Activated naive CD4-positive, alpha-beta T cell treated with anti-CD3 and anti-CD28 coated beads for 36 hours (primary cell): Measurements from ENCODE around the gene IFRD1. TPM values are rescaled to one million over a fixed set of nuclear protein-coding genes. Genes with fewer than 3 reads are reported as not detected.
A peak's percentile ranks its signal among the peaks of the same experiment; 100 is the strongest.
"Not testable (repeated sequence)": the region's sequence is repeated elsewhere in the genome, so short reads cannot be mapped to it uniquely, and the experiment has no call there.

Experiments
- CTCF ChIA-PET: fragments of 350-600 bp; sonication (Branson Sonifier 250); formaldehyde crosslinking; loops from one replicate; lab custom pipeline; 2021; ENCODE audit warnings: antibody characterized with exemption; lab: Charles Lee
- DNase-seq: peaks from one replicate; pipeline ENCODE4 v3.0.0-alpha.2; 2020
- H3K27ac Mint-ChIP-seq: one replicate; pipeline ENCODE4 v1.8.0; 2021; ENCODE audit warnings: mild to moderate bottlenecking, mixed read lengths
- H3K27me3 Mint-ChIP-seq: one replicate; pipeline ENCODE4 v1.8.0; 2021; ENCODE audit warnings: low read depth, mixed read lengths
- H3K36me3 Mint-ChIP-seq: one replicate; pipeline ENCODE4 v1.8.0; 2021; ENCODE audit warnings: low read depth, mixed read lengths
- H3K4me1 Mint-ChIP-seq: one replicate; pipeline ENCODE4 v1.8.0; 2021; ENCODE audit warnings: low read depth, mixed read lengths
- H3K4me3 Mint-ChIP-seq: one replicate; pipeline ENCODE4 v1.8.0; 2021; ENCODE audit warnings: mild to moderate bottlenecking, moderate library complexity, mixed read lengths
- H3K9me3 Mint-ChIP-seq: one replicate; pipeline ENCODE4 v1.8.0; 2021; ENCODE audit warnings: mixed read lengths
- intact Hi-C: fragments of 100-400 bp; cut with micrococcal nuclease; formaldehyde crosslinking; loops from one replicate; pipeline ENCODE4 v1.15.1; 2023
- total RNA-seq, 2 experiments: library from RNA; stranded (reverse); gene quantifications; one replicate each; pipeline ENCODE4 v1.2.3, GENCODE V29; 2021

IFRD1 gene
- total RNA-seq, 2 experiments from 2014 or later = 47.3 to 50.5 TPM

DNA sequence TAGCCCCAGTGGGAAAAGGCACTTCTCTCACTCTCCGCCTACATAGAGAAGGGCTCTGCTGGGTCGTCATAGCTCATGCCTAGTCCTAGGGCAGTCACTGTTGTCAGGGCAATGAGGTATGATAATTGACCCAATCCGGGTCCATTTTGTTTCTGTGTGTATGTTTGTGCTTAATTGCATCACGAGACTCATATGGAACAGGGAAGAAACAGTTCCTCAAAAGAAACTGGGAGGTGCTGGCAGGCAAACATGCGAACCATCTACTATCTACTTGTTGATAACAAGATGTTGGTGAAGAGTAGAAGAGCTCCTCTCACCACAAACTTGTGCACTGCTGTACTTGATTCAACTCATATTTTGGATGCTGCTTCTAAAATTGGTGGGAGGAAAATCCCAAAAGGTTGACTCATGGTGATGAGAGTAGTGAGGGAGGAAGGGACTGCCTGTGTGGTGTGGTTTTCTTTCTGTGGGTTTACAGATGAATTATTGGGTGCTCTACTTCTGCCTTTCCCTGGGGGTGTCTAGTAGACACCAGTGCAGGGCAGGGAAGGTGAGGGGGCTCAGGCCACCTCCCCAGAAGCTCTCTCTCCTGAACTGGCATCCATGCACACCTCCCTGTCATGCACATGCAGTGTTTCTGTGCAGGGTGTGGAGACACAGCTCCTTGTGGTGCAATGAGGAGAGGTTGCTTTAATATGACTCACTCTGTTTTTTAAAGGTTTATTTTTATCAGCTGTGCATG, 59.9 kb downstream of the IFRD1 start:
- intact Hi-C loops = loop anchor here (1.0 kb wide), 1 partner anchor 46 kb away; no protein-coding TSS in a partner anchor
- no peaks in the 10 kb centered on the region for H3K36me3 Mint-ChIP-seq
- H3K9me3 Mint-ChIP-seq = no peaks in the 10 kb centered on the region
- no peak overlapping the region for H3K4me3 Mint-ChIP-seq
- H3K4me1 Mint-ChIP-seq = peaks cover 11% of the 10 kb centered on the region
- DNase-seq = peak; percentile 10
- H3K27me3 Mint-ChIP-seq = no peaks in the 10 kb centered on the region
- CTCF ChIA-PET = no interaction called here
- no peak overlapping the region for H3K27ac Mint-ChIP-seq

DNA sequence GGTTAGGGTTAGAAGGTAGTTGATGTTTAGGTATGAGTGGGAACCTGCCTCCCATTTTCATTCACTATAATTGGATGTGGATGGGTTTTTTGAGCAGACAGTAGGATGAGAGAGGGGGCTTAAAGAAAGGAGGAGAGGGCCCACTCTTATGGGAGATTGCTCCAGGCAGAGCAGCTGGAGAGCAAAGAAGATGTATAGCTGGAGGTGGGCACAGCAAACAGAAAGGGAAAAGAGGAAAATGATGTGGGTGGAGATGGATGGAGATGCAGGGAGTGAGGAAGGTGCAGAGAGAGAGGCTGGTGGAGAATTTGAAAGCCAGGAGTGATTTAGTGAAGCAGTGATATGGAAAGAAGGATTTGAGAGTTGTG, 60.5 kb downstream of the IFRD1 start:
- Mint-ChIP-seq H3K9me3 (no peaks in the 10 kb centered on the region), H3K27me3 (peaks cover 4% of the 10 kb centered on the region), H3K4me1 (peaks cover 11% of the 10 kb centered on the region), H3K4me3 (no peak overlapping the region), H3K36me3 (no peaks in the 10 kb centered on the region), H3K27ac (no peak overlapping the region)
- CTCF ChIA-PET = no interaction called here
- intact Hi-C loops = loop anchor here (1.0 kb wide), 1 partner anchor 46 kb away; no protein-coding TSS in a partner anchor
- no peak for DNase-seq

- Mint-ChIP-seq H3K27me3 (peaks cover 5% of the 10 kb centered on the region), H3K4me1 (peaks cover 11% of the 10 kb centered on the region), H3K36me3 (no peaks in the 10 kb centered on the region), H3K9me3 (no peaks in the 10 kb centered on the region), H3K27ac (no peak overlapping the region), H3K4me3 (no peak overlapping the region)
- DNase-seq = no peak
- intact Hi-C loops = no loop called here
- CTCF ChIA-PET = no interaction called here
Measured at GRCh38 chr7:112511451-112512202, 61.4 kb downstream of the IFRD1 start.

DNA sequence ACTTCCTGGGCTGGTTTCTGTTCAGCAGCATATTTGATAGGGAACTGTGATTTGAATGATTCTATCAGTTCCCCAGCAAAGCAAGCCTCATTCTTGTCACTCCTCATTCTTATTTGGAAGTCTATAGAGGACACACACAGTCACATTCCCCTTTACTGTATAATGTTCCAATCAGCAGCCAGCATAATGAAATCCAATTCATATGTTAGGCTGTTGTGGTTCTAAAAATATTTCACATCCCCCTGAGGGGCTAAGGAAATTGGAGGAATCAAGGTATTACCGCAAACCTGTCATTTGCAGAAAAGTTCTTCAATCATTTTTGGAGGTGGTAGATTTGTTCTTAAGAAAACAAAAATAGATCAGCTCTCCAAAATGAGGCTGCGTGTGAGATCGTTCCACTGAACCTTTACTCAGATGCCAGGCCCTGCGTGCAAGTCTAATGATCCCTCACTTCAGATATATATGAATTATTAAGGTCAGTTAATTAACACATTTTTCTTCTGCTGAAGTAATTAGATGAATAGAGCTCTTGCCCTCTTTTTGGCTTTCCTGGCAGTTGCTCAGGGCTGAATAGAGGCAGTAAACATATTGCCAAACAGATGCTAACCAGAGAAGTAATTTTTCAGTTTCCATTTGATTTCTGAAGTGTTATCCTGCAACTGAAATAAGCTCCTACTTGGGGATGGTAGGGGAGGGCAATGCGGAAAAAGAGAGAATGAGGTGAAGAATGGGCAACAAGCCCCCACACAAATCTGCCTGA, 62.4 kb downstream of the IFRD1 start:
- Mint-ChIP-seq H3K36me3 (no peaks in the 10 kb centered on the region), H3K4me1 (peaks cover 11% of the 10 kb centered on the region), H3K27ac (no peak overlapping the region), H3K27me3 (peaks cover 11% of the 10 kb centered on the region), H3K4me3 (no peak overlapping the region), H3K9me3 (no peaks in the 10 kb centered on the region)
- no peak for DNase-seq
- intact Hi-C loops = no loop called here
- CTCF ChIA-PET = no interaction called here

DNA sequence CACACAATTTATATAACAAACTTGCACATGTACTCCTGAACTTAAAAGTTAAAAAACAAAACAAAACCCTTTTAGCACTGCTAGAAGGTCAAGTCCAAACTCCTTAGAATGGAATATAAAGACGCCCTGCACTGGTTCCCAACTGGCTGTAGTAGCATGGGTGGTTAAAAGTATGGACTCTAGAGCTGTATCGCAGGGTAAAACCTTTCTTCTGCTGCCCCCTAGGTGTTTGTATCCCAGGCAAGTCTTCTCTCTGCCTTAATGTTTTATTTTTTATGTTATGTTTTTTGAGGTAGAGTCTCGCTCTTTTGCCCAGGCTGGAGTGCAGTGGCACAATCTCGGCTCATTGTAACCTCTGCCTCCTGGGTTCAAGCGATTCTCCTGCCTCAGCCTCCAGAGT, 65.7 kb downstream of the IFRD1 start:
- intact Hi-C loops = no loop called here
- CTCF ChIA-PET = interaction anchor here (0.6 kb wide), 1 partner anchor 76 kb away, joined by 3 read pairs; no protein-coding TSS in a partner anchor

DNA sequence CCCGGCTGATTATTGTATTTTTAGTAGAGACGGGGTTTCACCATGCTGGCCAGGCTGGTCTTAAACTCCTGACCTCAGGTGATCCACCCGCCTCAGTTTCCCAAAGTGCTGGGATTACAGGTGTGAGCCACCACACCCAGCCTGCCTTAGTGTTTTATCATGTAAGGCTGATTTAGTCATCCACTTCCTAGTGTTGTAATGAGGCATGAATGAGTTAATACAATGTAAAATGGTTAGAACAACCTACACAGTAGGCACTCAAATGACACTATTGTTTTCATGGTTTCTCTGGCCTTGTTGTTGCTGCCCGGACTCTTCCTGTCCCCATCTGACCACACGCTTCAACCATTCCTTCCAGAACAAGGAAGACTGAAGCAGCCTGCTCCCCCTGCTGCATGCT, 66.2 kb downstream of the IFRD1 start:
- H3K36me3 Mint-ChIP-seq, H3K4me3 Mint-ChIP-seq, H3K4me1 Mint-ChIP-seq, H3K27ac Mint-ChIP-seq, intact Hi-C loops, H3K9me3 Mint-ChIP-seq, DNase-seq: not testable (repeated sequence)
- CTCF ChIA-PET = interaction anchor here (0.6 kb wide), 1 partner anchor 76 kb away, joined by 3 read pairs; no protein-coding TSS in a partner anchor
- H3K27me3 Mint-ChIP-seq = peaks cover 25% of the 10 kb centered on the region

More for the DNA sequence above, 65.7 kb downstream of the IFRD1 start:
- DNase-seq = no peak
- no peak overlapping the region for H3K27ac Mint-ChIP-seq
- H3K4me1 Mint-ChIP-seq = no peaks in the 10 kb centered on the region
- no peaks in the 10 kb centered on the region for H3K9me3 Mint-ChIP-seq
- H3K27me3 Mint-ChIP-seq = peaks cover 25% of the 10 kb centered on the region
- no peak overlapping the region for H3K4me3 Mint-ChIP-seq
- no peaks in the 10 kb centered on the region for H3K36me3 Mint-ChIP-seq

GRCh38 chr7:112517487-112517886, 67.2 kb downstream of the IFRD1 start:
- CTCF ChIA-PET = interaction anchor here (0.6 kb wide), 1 partner anchor 394 kb away, joined by 3 read pairs; no protein-coding TSS in a partner anchor
- Mint-ChIP-seq H3K4me1 (no peaks in the 10 kb centered on the region), H3K27me3 (peaks cover 29% of the 10 kb centered on the region), H3K4me3 (no peak overlapping the region), H3K9me3 (no peaks in the 10 kb centered on the region), H3K27ac (no peak overlapping the region), H3K36me3 (no peaks in the 10 kb centered on the region)
- no peak for DNase-seq
- intact Hi-C loops = no loop called here

- CTCF ChIA-PET = no interaction called here
- Mint-ChIP-seq H3K4me1 (no peaks in the 10 kb centered on the region), H3K27ac (no peak overlapping the region), H3K4me3 (no peak overlapping the region), H3K36me3 (no peaks in the 10 kb centered on the region), H3K27me3 (peaks cover 32% of the 10 kb centered on the region), H3K9me3 (no peaks in the 10 kb centered on the region)
- intact Hi-C loops = no loop called here
- DNase-seq = no peak
Measured at GRCh38 chr7:112520787-112521186, 70.5 kb downstream of the IFRD1 start.

- H3K36me3 Mint-ChIP-seq = no peaks in the 10 kb centered on the region
- intact Hi-C loops = no loop called here
- H3K9me3 Mint-ChIP-seq = no peaks in the 10 kb centered on the region
- H3K4me3 Mint-ChIP-seq = no peak overlapping the region
- H3K27ac Mint-ChIP-seq = no peak overlapping the region
- H3K27me3 Mint-ChIP-seq = peaks cover 28% of the 10 kb centered on the region
- H3K4me1 Mint-ChIP-seq = no peaks in the 10 kb centered on the region
- DNase-seq = no peak
- CTCF ChIA-PET = no interaction called here
Measured at GRCh38 chr7:112521942-112522341, 71.7 kb downstream of the IFRD1 start.

- Mint-ChIP-seq H3K9me3 (no peaks in the 10 kb centered on the region), H3K4me3 (no peak overlapping the region), H3K27me3 (peaks cover 25% of the 10 kb centered on the region), H3K4me1 (no peaks in the 10 kb centered on the region), H3K36me3 (no peaks in the 10 kb centered on the region), H3K27ac (no peak overlapping the region)
- intact Hi-C loops = no loop called here
- CTCF ChIA-PET = no interaction called here
- no peak for DNase-seq
Measured at GRCh38 chr7:112523871-112524270, 73.6 kb downstream of the IFRD1 start.
